H1 (cell line): Measurements from ENCODE around the gene FKBP5. TPM values are rescaled to one million over a fixed set of nuclear protein-coding genes. Genes with fewer than 3 reads are reported as not detected.

Source experiments
- CTCF ChIA-PET: fragments of 300-600 bp; sonication (Branson Sonifier 250); formaldehyde crosslinking; loops from one replicate; lab custom pipeline; 2021; ENCODE audit not compliant: partially characterized antibody; lab: Charles Lee
- POLR2A ChIA-PET: fragments of 300-600 bp; sonication (Branson Sonifier 250); formaldehyde crosslinking; loops from one replicate; lab custom pipeline; 2021; ENCODE audit warnings: inconsistent platforms; ENCODE audit not compliant: partially characterized antibody; lab: Charles Lee
- DNase-seq, 2 experiments: peaks; one replicate each; pipeline versions ENCODE4 v3.0.0 to v3.0.0-alpha.2; 2010 to 2022; ENCODE audit warnings: low spot score in 2 of 2, low read depth in 1 of 2, mixed read lengths in 1 of 2
- FAIRE-seq: peaks from 2 replicates; lab custom pipeline; 2011; peaks lifted over from hg19 to GRCh38; lab: Jason Lieb, UNC
- H2AFZ ChIP-seq: 2 replicates; pipeline ENCODE4 v1.8.1; 2012; ENCODE audit warnings: low read length, inconsistent platforms
- H2AK5ac ChIP-seq: 2 replicates; pipeline ENCODE4 v1.6.1; 2013; ENCODE audit warnings: low read depth, low read length
- H2BK120ac ChIP-seq: replicated peaks from 2 replicates; pipeline ENCODE3; 2013; ENCODE audit warnings: low read depth, low read length, inconsistent platforms
- H2BK12ac ChIP-seq: 2 replicates; pipeline ENCODE4 v1.6.1; 2013; ENCODE audit warnings: low read depth, low read length
- H2BK15ac ChIP-seq: 2 replicates; pipeline ENCODE4 v1.6.1; 2013; ENCODE audit warnings: low read length
- H2BK20ac ChIP-seq: 2 replicates; pipeline ENCODE4 v1.6.1; 2013; ENCODE audit warnings: low read length
- H2BK5ac ChIP-seq: 2 replicates; pipeline ENCODE4 v1.6.1; 2013; ENCODE audit warnings: low read depth, low read length
- H3K14ac ChIP-seq: 2 replicates; pipeline ENCODE4 v1.6.1; 2013; ENCODE audit warnings: inconsistent platforms; ENCODE audit not compliant: insufficient read length
- H3K18ac ChIP-seq: 2 replicates; pipeline ENCODE4 v1.6.1; 2013; ENCODE audit warnings: low read length; ENCODE audit errors: extremely low read depth
- H3K23ac ChIP-seq: 2 replicates; pipeline ENCODE4 v1.6.1; 2013; ENCODE audit warnings: inconsistent platforms; ENCODE audit not compliant: insufficient read length
- H3K23me2 ChIP-seq: 2 replicates; pipeline ENCODE4 v1.6.1; 2013; ENCODE audit warnings: low read depth, low read length
- H3K27ac ChIP-seq: 2 replicates; pipeline ENCODE4 v1.6.1; 2011; ENCODE audit warnings: low read depth, low read length, inconsistent platforms
- H3K27me3 ChIP-seq, 4 experiments: replicated peaks in 1 of 4; 1 replicate in 1 of 4; 2 replicates in 3 of 4; pipeline versions ENCODE4 v1.6.1 to v1.8.1; 2011 to 2013; ENCODE audit warnings: low read length in 3 of 4, mild to moderate bottlenecking in 3 of 4, inconsistent platforms in 2 of 4, mixed read lengths in 2 of 4, moderate library complexity in 1 of 4; ENCODE audit not compliant: control insufficient read depth in 3 of 4, insufficient read depth in 3 of 4; ENCODE audit errors: extremely low read depth in 1 of 4
- H3K36me3 ChIP-seq, 4 experiments: 2 replicates each; pipeline versions ENCODE4 v1.6.1 to v1.8.1; 2011 to 2013; ENCODE audit warnings: mild to moderate bottlenecking in 4 of 4, low read length in 3 of 4, moderate library complexity in 2 of 4, control low read depth in 1 of 4, inconsistent platforms in 1 of 4; ENCODE audit not compliant: insufficient read depth in 4 of 4, control insufficient read depth in 2 of 4
- H3K4ac ChIP-seq: replicated peaks from 2 replicates; pipeline ENCODE3; 2013; ENCODE audit warnings: low read length, low read depth, mixed read lengths, inconsistent platforms; ENCODE audit not compliant: insufficient read length
- H3K4me1 ChIP-seq, 4 experiments: replicated peaks in 1 of 4; 1 replicate in 1 of 4; 2 replicates in 3 of 4; pipeline versions ENCODE4 v1.6.1 to v1.8.1; 2011 to 2013; ENCODE audit warnings: low read length in 3 of 4, inconsistent platforms in 2 of 4, mixed read lengths in 1 of 4; ENCODE audit not compliant: insufficient read depth in 4 of 4, control insufficient read depth in 3 of 4
- H3K4me2 ChIP-seq, 2 experiments: 2 replicates each; pipeline versions ENCODE4 v1.6.1 to v1.8.1; 2011 to 2013; ENCODE audit warnings: low read depth in 2 of 2, low read length in 2 of 2, control low read depth in 1 of 2, inconsistent platforms in 1 of 2, mild to moderate bottlenecking in 1 of 2; ENCODE audit not compliant: insufficient read depth in 1 of 2
- H3K4me3 ChIP-seq, 4 experiments: fragments of 200-600, 300-600 bp in 1 of 4; sonication (generic), shearing (Covaris generic), sonication (Bioruptor Twin) in 1 of 4; 2 replicates each; pipeline versions ENCODE4 v1.5.1 to v1.8.1; 2011 to 2016; ENCODE audit warnings: low read length in 4 of 4, low read depth in 3 of 4, control low read depth in 2 of 4, inconsistent platforms in 2 of 4, mild to moderate bottlenecking in 2 of 4, mixed read lengths in 1 of 4, moderate library complexity in 1 of 4; ENCODE audit not compliant: insufficient read depth in 2 of 4; ENCODE audit errors: extremely low read depth in 1 of 4
- H3K56ac ChIP-seq: replicated peaks from 2 replicates; pipeline ENCODE3; 2013; ENCODE audit warnings: low read depth, mild to moderate bottlenecking, mixed read lengths, low read length, inconsistent platforms; ENCODE audit not compliant: insufficient read length
- H3K79me1 ChIP-seq: 2 replicates; pipeline ENCODE4 v1.6.1; 2013; ENCODE audit warnings: low read depth, low read length, control low read depth
- H3K79me2 ChIP-seq, 2 experiments: 2 replicates each; pipeline versions ENCODE4 v1.6.1 to v1.8.1; 2012 to 2013; ENCODE audit warnings: low read length in 2 of 2, mild to moderate bottlenecking in 2 of 2, inconsistent platforms in 1 of 2; ENCODE audit not compliant: insufficient read depth in 2 of 2, control insufficient read depth in 1 of 2
- H3K9ac ChIP-seq, 4 experiments: replicated peaks in 1 of 4; 1 replicate in 1 of 4; 2 replicates in 3 of 4; pipeline versions ENCODE4 v1.6.1 to v1.8.1; 2011 to 2013; ENCODE audit warnings: low read depth in 3 of 4, low read length in 3 of 4, control low read depth in 2 of 4, mild to moderate bottlenecking in 2 of 4, moderate library complexity in 2 of 4, inconsistent platforms in 1 of 4; ENCODE audit errors: extremely low read depth in 1 of 4
- H3K9me3 ChIP-seq, 2 experiments: 2 replicates each; pipeline versions ENCODE4 v1.6.1 to v1.8.1; 2012 to 2013; ENCODE audit warnings: mild to moderate bottlenecking in 2 of 2, moderate library complexity in 2 of 2, control low read depth in 1 of 2, inconsistent platforms in 1 of 2, low read depth in 1 of 2, low read length in 1 of 2, mixed read lengths in 1 of 2; ENCODE audit not compliant: insufficient read depth in 2 of 2
- H4K20me1 ChIP-seq, 2 experiments: replicated peaks in 1 of 2; 2 replicates each; pipeline versions ENCODE3 to v1.8.1; 2011 to 2013; ENCODE audit warnings: inconsistent platforms in 2 of 2, low read length in 2 of 2, mild to moderate bottlenecking in 1 of 2; ENCODE audit not compliant: insufficient read depth in 2 of 2, control insufficient read depth in 1 of 2
- H4K5ac ChIP-seq: 2 replicates; pipeline ENCODE4 v1.6.1; 2013; ENCODE audit warnings: low read length, low read depth, mixed read lengths, inconsistent platforms; ENCODE audit not compliant: insufficient read length
- H4K8ac ChIP-seq: 2 replicates; pipeline ENCODE4 v1.8.0; 2013; ENCODE audit warnings: mild to moderate bottlenecking, moderate library complexity, low read length, inconsistent platforms; ENCODE audit not compliant: insufficient read depth; ENCODE audit errors: extremely low read depth
- H4K91ac ChIP-seq: replicated peaks from 2 replicates; pipeline ENCODE3; 2013; ENCODE audit warnings: low read length, mixed read lengths, inconsistent platforms; ENCODE audit not compliant: insufficient read length
- CHD2 ChIP-seq: IDR thresholded peaks from 2 replicates; pipeline ENCODE4 v1.6.1; 2012; ENCODE audit warnings: low read length, improper control_type of control experiment
- EP300 ChIP-seq, 2 experiments: IDR thresholded peaks; 1 replicate in 1 of 2; 2 replicates in 1 of 2; pipeline ENCODE4 v1.6.1; 2011 to 2012; ENCODE audit warnings: low read depth in 2 of 2, low read length in 2 of 2, mild to moderate bottlenecking in 2 of 2, borderline replicate concordance in 1 of 2, inconsistent platforms in 1 of 2, moderate library complexity in 1 of 2
- FOSL1 ChIP-seq: IDR thresholded peaks from 2 replicates; pipeline ENCODE4 v1.6.1; 2011; ENCODE audit warnings: mild to moderate bottlenecking, low read depth, low read length, moderate library complexity; ENCODE audit not compliant: insufficient read depth
- JUND ChIP-seq: IDR thresholded peaks from 2 replicates; pipeline ENCODE4 v1.6.1; 2011; ENCODE audit warnings: mild to moderate bottlenecking, improper control_type of control experiment, low read length
- KDM1A ChIP-seq: fragments of 200-600, 300-600 bp; sonication (generic); IDR thresholded peaks from 2 replicates; pipeline ENCODE4 v1.7.1; 2016; ENCODE audit warnings: mild to moderate bottlenecking, low read length, borderline replicate concordance
- MAFK ChIP-seq: IDR thresholded peaks from 2 replicates; pipeline ENCODE4 v1.6.1; 2012; ENCODE audit warnings: low read depth, mild to moderate bottlenecking, improper control_type of control experiment, low read length
- RNF2 ChIP-seq: fragments of 200-900, 300-1000 bp; sonication (generic); IDR thresholded peaks from 2 replicates; pipeline ENCODE4 v1.7.1; 2016; ENCODE audit warnings: borderline replicate concordance, low read depth, mild to moderate bottlenecking, antibody characterized with exemption, low read length; ENCODE audit not compliant: poor library complexity, severe bottlenecking; ENCODE audit errors: missing control alignments
- TBP ChIP-seq: IDR thresholded peaks from 2 replicates; pipeline ENCODE4 v1.6.1; 2011; ENCODE audit warnings: low read depth, low read length, improper control_type of control experiment
- WGBS, 2 experiments: shearing (Covaris generic) in 1 of 2; methylation state at CpG; one replicate each; pipeline versions ENCODE4 v1.1.6 to v1.1.7; 2013 to 2015; ENCODE audit warnings: low lambda C conversion rate in 2 of 2, mixed read lengths in 2 of 2, inconsistent platforms in 1 of 2, low coverage in 1 of 2, missing lambda C conversion rate in 1 of 2; ENCODE audit not compliant: insufficient replicate concordance in 2 of 2, insufficient coverage in 1 of 2, insufficient read length in 1 of 2; ENCODE audit errors: extremely low coverage in 1 of 2, missing lambda C conversion rate in 1 of 2; 5-methylcytosine and 5-hydroxymethylcytosine counted together
- long read RNA-seq, 2 experiments: library from RNA in 1 of 2; library from capped mRNA in 1 of 2; stranded (forward); transcript quantifications; one replicate each; pipeline ENCODE4 v2.0.0, GENCODE V29; 2021; ENCODE audit warnings: inconsistent platforms in 1 of 2
- polyA minus RNA-seq, 3 experiments: library from RNA; depleted of rRNA, polyadenylated mRNA; stranded (reverse); fragments of >200 nt; gene quantifications; 1 replicate in 2 of 3; 2 replicates in 1 of 3; pipeline ENCODE4 v1.2.3, GENCODE V29; 2011
- polyA plus RNA-seq, 7 experiments: library from polyadenylated mRNA; depleted of rRNA in 3 of 7; stranded (reverse) in 5 of 7; unstranded in 2 of 7; fragments of >200 nt in 5 of 7; fragments of 200-250 nt in 2 of 7; gene quantifications; 1 replicate in 5 of 7; 2 replicates in 1 of 7; 4 replicates in 1 of 7; pipeline versions ENCODE4 v1.2.1 to v1.2.3, GENCODE V29; 2011 to 2013; ENCODE audit warnings: missing spikeins in 2 of 7, mixed read lengths in 2 of 7
- total RNA-seq: library from RNA; stranded (reverse); fragmentation: NEBNext Ultra II Directional; extraction: Animal tissue kit (Norgen Biotek cat#: 25700); gene quantifications from 2 replicates; pipeline ENCODE4 v1.2.1, GENCODE V29; 2021

FKBP5 gene
- total RNA-seq, result 40.4 and 41.0 TPM in 2 replicates
- polyA plus RNA-seq (2011; rRNA removed), result 9.3 and 14.3 TPM in 2 replicates
- polyA plus RNA-seq (2011; cell fraction: cytosol; rRNA removed), result 16.1 TPM
- polyA plus RNA-seq (2011; cell fraction: nucleus; rRNA removed), result 6.4 TPM
- polyA plus RNA-seq (2012, experiment 1 of 2), result 31.8 to 41.6 TPM (median 34.6 TPM) in 4 replicates
- polyA plus RNA-seq (2012, experiment 2 of 2), result 4.5 TPM
- 30.0 TPM for polyA plus RNA-seq (2013, experiment 1 of 2)
- polyA plus RNA-seq (2013, experiment 2 of 2), result 31.7 TPM
- 14.7 and 18.2 TPM in 2 replicates for polyA minus RNA-seq (2011; rRNA and poly(A)+ RNA removed)
- 10.3 TPM for polyA minus RNA-seq (2011; cell fraction: cytosol; rRNA and poly(A)+ RNA removed)
- 10.6 TPM for polyA minus RNA-seq (2011; cell fraction: nucleus; rRNA and poly(A)+ RNA removed)
- long read RNA-seq, experiment 1, partial matches to known transcripts, result 20 of 45 reads
- long read RNA-seq, experiment 1, other reads (novel, unspliced or antisense), result 25 of 45 reads
- long read RNA-seq, experiment 2, partial matches to known transcripts, result 1 of 5 reads
- long read RNA-seq, experiment 2, other reads (novel, unspliced or antisense), result 0 of 5 reads

DNA sequence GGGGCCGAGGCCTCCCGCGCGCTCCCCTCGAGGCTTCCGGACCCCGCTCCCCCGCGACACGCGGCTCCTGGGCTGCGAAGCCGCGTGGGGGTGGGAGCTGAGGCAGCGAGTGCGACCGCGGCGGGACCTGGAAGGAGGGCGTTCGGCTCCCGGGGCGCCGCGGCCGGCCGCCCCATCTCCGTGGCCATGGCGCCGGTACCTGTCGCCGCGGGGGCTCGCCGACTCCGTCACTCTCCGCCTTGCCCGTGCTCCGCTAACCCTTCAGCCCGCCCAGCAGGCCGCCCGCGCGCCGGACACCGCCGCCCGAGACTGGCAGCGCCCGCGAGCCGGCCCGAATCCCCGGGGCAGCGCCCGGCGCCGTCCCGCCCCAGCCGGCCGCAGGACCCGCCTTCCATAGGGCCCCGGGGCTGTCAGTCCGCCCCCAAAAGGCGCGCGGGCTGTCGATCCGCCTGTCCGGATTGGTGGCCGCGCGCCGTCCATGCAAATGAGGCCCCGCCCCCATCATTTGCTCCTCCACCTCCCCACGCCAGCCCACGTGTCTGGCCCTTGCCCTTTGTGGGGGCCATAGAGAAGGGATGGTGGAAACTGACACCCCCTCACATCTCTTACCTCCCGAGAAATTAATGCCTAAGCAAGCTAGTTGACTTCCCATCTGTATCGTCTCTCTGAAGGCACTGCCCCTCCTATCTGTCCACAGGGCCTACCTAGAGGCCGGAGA is at the start of gene FKBP5:
Gene FKBP5 (minus strand): TSS at position 311 of the 718 bp plus-strand sequence. CDS start 46,091 bp downstream, outside the sequence.
- 2% methylated on average over 55 of the region's 80 CpGs; no CpG with 5 or more reads in 1 of the 2 experiments for WGBS, 2 experiments
- no peaks in the 10 kb centered on the region for H3K36me3 ChIP-seq
- H3K56ac ChIP-seq, result no peak within 1 kb of the TSS
- H2BK20ac ChIP-seq, result no peak within 1 kb of the TSS
- peak within 1 kb of the TSS; percentile 62 to 91 (median 76) for H3K9ac ChIP-seq
- H3K4ac ChIP-seq, result peak within 1 kb of the TSS; percentile 74
- ChIA-PET POLR2A (interaction anchor here (1.3 to 1.6 kb wide), 3 partner anchors 39 to 47 kb away, joined by 3 to 7 read pairs (median 5); no protein-coding TSS in a partner anchor), CTCF (interaction anchor here (0.9 to 1.3 kb wide), 3 partner anchors 27 to 137 kb away, joined by 3 to 4 read pairs (median 3); partner anchors contain the start of gene ARMC12)
- H2BK15ac ChIP-seq, result peak within 1 kb of the TSS; percentile 24; the same call in 1 of the 2 replicates
- H3K79me1 ChIP-seq, result no peaks in the 10 kb centered on the region
- H4K5ac ChIP-seq, result peak within 1 kb of the TSS; percentile 34
- H2BK12ac ChIP-seq, result peak within 1 kb of the TSS; percentile 40; the same call in 1 of the 2 replicates
- peaks cover 11% of the 10 kb centered on the region for H3K23me2 ChIP-seq
- peaks cover 0 to 4% of the 10 kb centered on the region in 2 experiments for H4K20me1 ChIP-seq
- DNase-seq (peak; percentile 53 to 96), FAIRE-seq (no peak)
- peaks cover 0 to 6% (median 3%) of the 10 kb centered on the region in 4 experiments; a peak in 4 of 7 replicates for H3K4me1 ChIP-seq
- H3K14ac ChIP-seq, result no peak within 1 kb of the TSS
- H4K91ac ChIP-seq, result no peak within 1 kb of the TSS
- no peaks in the 10 kb centered on the region for H3K9me3 ChIP-seq
- peaks cover 0 to 36% of the 10 kb centered on the region in 2 experiments; a peak in 2 of 4 replicates for H3K79me2 ChIP-seq
- peak within 1 kb of the TSS; percentile 74 for H2AFZ ChIP-seq
- peak within 1 kb of the TSS; percentile 54 to 85 (median 76) for H3K4me3 ChIP-seq
- peak within 1 kb of the TSS; percentile 63; the same call in 1 of the 2 replicates for H3K27ac ChIP-seq
- peak within 1 kb of the TSS; percentile 89 for H4K8ac ChIP-seq
- H2AK5ac ChIP-seq, result no peak within 1 kb of the TSS; the same call in 1 of the 2 replicates
- H2BK120ac ChIP-seq, result no peak within 1 kb of the TSS
- H3K23ac ChIP-seq, result no peak within 1 kb of the TSS
- H3K18ac ChIP-seq, result peak within 1 kb of the TSS; percentile 68
- H3K4me2 ChIP-seq, result peak within 1 kb of the TSS; percentile 90 to 95
- H3K27me3 ChIP-seq, result no peaks in the 10 kb centered on the region
- peak within 1 kb of the TSS; percentile 84 for H2BK5ac ChIP-seq
- no peak for TF ChIP-seq KDM1A
- peak; percentile 57; the same call in 1 of the 2 replicates for TF ChIP-seq CHD2
- peak; percentile 70; the same call in 1 of the 2 replicates for TF ChIP-seq FOSL1
- no peak for TF ChIP-seq EP300 (IDR thresholded peaks at IDR 0.05; ENCODE audit: borderline replicate concordance in 1 of 2, low read depth in 2 of 2, low read length in 2 of 2)
- no peak for TF ChIP-seq JUND
- TF ChIP-seq TBP, result 0 out of 2 replicates have a peak, but pooled peaks have one; percentile 45
- no peak for TF ChIP-seq RNF2
- TF ChIP-seq MAFK, result no peak
